K562 (cell line): ENCODE measurements around the gene ATXN1. TPM values are rescaled to one million over a fixed set of nuclear protein-coding genes. Genes with fewer than 3 reads are reported as not detected.

Experiments
- ARID2 ChIP-seq: fragments of 450-650 bp; IDR thresholded peaks from 2 replicates; pipeline ENCODE4 v1.6.1; 2017; ENCODE audit warnings: antibody characterized with exemption, mild to moderate bottlenecking
- BHLHE40 ChIP-seq: IDR thresholded peaks from 2 replicates; pipeline ENCODE4 v1.6.1; 2011; ENCODE audit warnings: low read length, improper control_type of control experiment
- CBX5 ChIP-seq: IDR thresholded peaks from 2 replicates; pipeline ENCODE4 v1.6.1; 2014; ENCODE audit warnings: low read depth, borderline replicate concordance
- CCNT2 ChIP-seq: IDR thresholded peaks from 2 replicates; pipeline ENCODE4 v1.6.1; 2011; ENCODE audit warnings: borderline replicate concordance, low read depth, mild to moderate bottlenecking, moderate library complexity, mixed read lengths, low read length; ENCODE audit not compliant: insufficient read length; ENCODE audit errors: extremely low read depth
- DIDO1 ChIP-seq: fragments of 450-650 bp; IDR thresholded peaks from 2 replicates; pipeline ENCODE4 v1.6.1; 2016; ENCODE audit warnings: low read depth, missing biosample characterization, missing genetic modification characterization
- HBP1 ChIP-seq: fragments of 450-650 bp; formaldehyde crosslinking; IDR thresholded peaks from 2 replicates; pipeline ENCODE4 v1.4.0; 2022; ENCODE audit warnings: missing genetic modification characterization
- ID3 ChIP-seq, 2 experiments: fragments of 250-450 bp in 1 of 2; fragments of 450-650 bp in 1 of 2; sonication (Bioruptor Pico) in 1 of 2; IDR thresholded peaks; 2 replicates each; pipeline versions ENCODE4 v1.6.1 to v1.8.0; 2016 to 2021; ENCODE audit warnings: mild to moderate bottlenecking in 2 of 2, moderate library complexity in 2 of 2, missing compliant biosample characterization in 1 of 2, missing genetic modification characterization in 1 of 2
- ILK ChIP-seq: fragments of 450-650 bp; IDR thresholded peaks from 2 replicates; pipeline ENCODE4 v1.6.1; 2016; ENCODE audit warnings: missing genetic modification characterization, low read depth, mild to moderate bottlenecking, missing compliant biosample characterization, moderate library complexity, borderline replicate concordance
- MEIS2 ChIP-seq: fragments of 450-650 bp; IDR thresholded peaks from 2 replicates; pipeline ENCODE4 v1.6.1; 2014; ENCODE audit warnings: mild to moderate bottlenecking; ENCODE audit not compliant: partially characterized antibody
- NEUROD1 ChIP-seq: fragments of 150-350 bp; IDR thresholded peaks from 2 replicates; pipeline ENCODE4 v1.6.1; 2014; ENCODE audit warnings: borderline replicate concordance, low read length, low read depth; ENCODE audit not compliant: partially characterized antibody
- NR2C2 ChIP-seq, 2 experiments: fragments of 200-800 bp in 1 of 2; sonication (Bioruptor generic) in 1 of 2; sonication (generic) in 1 of 2; formaldehyde crosslinking in 1 of 2; IDR thresholded peaks; 2 replicates each; pipeline versions ENCODE4 v1.6.1 to v1.8.0; 2016 to 2022; ENCODE audit warnings: mild to moderate bottlenecking in 1 of 2, missing compliant biosample characterization in 1 of 2, missing genetic modification characterization in 1 of 2, missing genetic modification reagents in 1 of 2
- PCBP1 ChIP-seq: fragments of 200-400 bp; formaldehyde crosslinking; IDR thresholded peaks from 2 replicates; pipeline ENCODE4 v1.6.1; 2018; ENCODE audit warnings: mild to moderate bottlenecking, low read depth, low read length; ENCODE audit not compliant: poor library complexity, severe bottlenecking
- SETDB1 ChIP-seq: IDR thresholded peaks from one replicate; pipeline ENCODE4 v1.6.1; 2012; ENCODE audit warnings: low read length, control low read depth, inconsistent platforms
- SMAD2 ChIP-seq: fragments of 150-350 bp; IDR thresholded peaks from 2 replicates; pipeline ENCODE4 v1.6.1; 2014; ENCODE audit warnings: low read depth, mild to moderate bottlenecking, low read length
- THAP12 ChIP-seq: fragments of 250-450 bp; sonication (Bioruptor Pico); IDR thresholded peaks from 2 replicates; pipeline ENCODE4 v1.9.0; 2021; ENCODE audit warnings: mild to moderate bottlenecking, inconsistent platforms
- THAP7 ChIP-seq: fragments of 250-450 bp; sonication (Bioruptor Pico); IDR thresholded peaks from 2 replicates; pipeline ENCODE4 v1.5.0; 2021
- TOE1 ChIP-seq, 2 experiments: fragments of 450-650 bp in 1 of 2; sonication (generic) in 1 of 2; formaldehyde crosslinking in 1 of 2; IDR thresholded peaks; 2 replicates each; pipeline versions ENCODE4 v1.7.1 to v1.8.0; 2016 to 2022; ENCODE audit warnings: borderline replicate concordance in 2 of 2, mild to moderate bottlenecking in 2 of 2, antibody characterized with exemption in 1 of 2, inconsistent platforms in 1 of 2, low read depth in 1 of 2, missing genetic modification reagents in 1 of 2, moderate library complexity in 1 of 2
- ZC3H8 ChIP-seq: fragments of 450-650 bp; IDR thresholded peaks from 2 replicates; pipeline ENCODE4 v1.6.1; 2017
- ZNF124 ChIP-seq: sonication (generic); formaldehyde crosslinking; IDR thresholded peaks from 2 replicates; pipeline ENCODE4 v1.8.1; 2022; ENCODE audit warnings: missing genetic modification reagents
- ZNF280B ChIP-seq: fragments of 250-450 bp; sonication (Bioruptor Pico); IDR thresholded peaks from 2 replicates; pipeline ENCODE4 v1.5.1; 2021; ENCODE audit warnings: mild to moderate bottlenecking
- polyA plus RNA-seq, 8 experiments: library from polyadenylated mRNA; depleted of rRNA in 4 of 8; stranded (reverse) in 5 of 8; unstranded in 3 of 8; fragments of >200 nt; fragmentation: Nextera tagmentation in 2 of 8; fragmentation: Illumina TruSeq in 1 of 8; extraction: Ambion mirVana in 2 of 8; extraction: Trizol in 1 of 8; gene quantifications; 2 replicates each; pipeline versions ENCODE4 v1.2.1 to v1.2.3, GENCODE V29; 2011 to 2014; ENCODE audit warnings: inconsistent platforms in 1 of 8, missing spikeins in 1 of 8
- total RNA-seq, 7 experiments: library from RNA; depleted of rRNA in 6 of 7; stranded (reverse); fragments of >200 nt in 6 of 7; fragmentation: Illumina TruSeq in 2 of 7; extraction: Trizol in 2 of 7; gene quantifications; 2 replicates each; pipeline versions ENCODE4 v1.2.1 to v1.2.3, GENCODE V29; 2011 to 2021; ENCODE audit warnings: low replicate concordance in 1 of 7

Gene ATXN1
- total and polyA plus RNA-seq, 9 of the 15 experiments (the other 6 are each of a cell fraction or from before 2014, with no cell fraction given): under 0.01 to 1.2 (median 0.58) TPM

- no peak for TF ChIP-seq NR2C2 (CRISPR knock-in tag; IDR thresholded peaks at IDR 0.05)
- TF ChIP-seq NR2C2 (tag; IDR thresholded peaks at IDR 0.05): peak; percentile 66; the same call in 1 of the 2 replicates
- no peak for TF ChIP-seq SMAD2
- no peak for TF ChIP-seq ILK
- no peak for TF ChIP-seq NEUROD1
- no peak for TF ChIP-seq THAP7 (CRISPR knock-in tag)
- peak; percentile 57; the same call in 1 of the 2 replicates for TF ChIP-seq BHLHE40
- no peak for TF ChIP-seq ZNF124
- TF ChIP-seq ZC3H8: no peak
- no peak for TF ChIP-seq ARID2
- no peak for TF ChIP-seq CBX5
- TF ChIP-seq MEIS2: peak; percentile 94
- TF ChIP-seq CCNT2: no peak
- no peak for TF ChIP-seq HBP1
- TF ChIP-seq SETDB1: no peak
- TF ChIP-seq THAP12: no peak
- TF ChIP-seq DIDO1 (tag): no peak
- TF ChIP-seq ID3 (CRISPR knock-in tag; IDR thresholded peaks at IDR 0.05): 0 out of 2 replicates have a peak, but pooled peaks have one; percentile 63
- TF ChIP-seq ID3 (tag; IDR thresholded peaks at IDR 0.05): peak; percentile 92
- no peak for TF ChIP-seq ZNF280B (CRISPR knock-in tag)
- TF ChIP-seq PCBP1: no peak
- TF ChIP-seq TOE1 (IDR thresholded peaks at IDR 0.05; ENCODE audit: borderline replicate concordance): peak; percentile 52; the same call in 1 of the 2 replicates
- no peak for TF ChIP-seq TOE1 (CRISPR knock-in tag; IDR thresholded peaks at IDR 0.05; ENCODE audit: borderline replicate concordance, low read depth)
These were observed 438.5 kb downstream of the ATXN1 start (continued) for GRCh38 chr6:16322666-16323312.
